H1 (cell line): ENCODE results near the gene JOSD1.

ENCODE experiments used
- BACH1 ChIP-seq: IDR thresholded peaks from 2 replicates; pipeline ENCODE4 v1.6.1; 2012; ENCODE audit warnings: low read length, improper control_type of control experiment
- BRCA1 ChIP-seq: IDR thresholded peaks from 2 replicates; pipeline ENCODE4 v1.6.1; 2012; ENCODE audit warnings: low read depth, low read length, improper control_type of control experiment
- HDAC2 ChIP-seq, 2 experiments: fragments of 300-600 bp in 1 of 2; sonication (generic) in 1 of 2; IDR thresholded peaks; 2 replicates each; pipeline ENCODE4 v1.6.1; 2011 to 2012; ENCODE audit warnings: low read depth in 2 of 2, low read length in 2 of 2, mild to moderate bottlenecking in 2 of 2, moderate library complexity in 2 of 2, borderline replicate concordance in 1 of 2, inconsistent platforms in 1 of 2
- POLR2A ChIP-seq, 2 experiments: IDR thresholded peaks; 1 replicate in 1 of 2; 2 replicates in 1 of 2; pipeline ENCODE4 v1.6.1; 2011; ENCODE audit warnings: low read depth in 2 of 2, low read length in 2 of 2, mild to moderate bottlenecking in 2 of 2; ENCODE audit errors: control extremely low read depth in 1 of 2
- TAF7 ChIP-seq: optimal IDR thresholded peaks from 2 replicates; pipeline ENCODE3; 2011; ENCODE audit warnings: low read depth, mild to moderate bottlenecking, inconsistent platforms, low read length, moderate library complexity, borderline replicate concordance
- TEAD4 ChIP-seq: IDR thresholded peaks from 2 replicates; pipeline ENCODE4 v1.6.1; 2012; ENCODE audit warnings: low read depth, low read length, inconsistent platforms, mixed read lengths
- TF ChIP-seq, protein P1 (sequence below): IDR thresholded peaks from 2 replicates; pipeline ENCODE4 v1.6.1; 2011; ENCODE audit warnings: low read depth, mild to moderate bottlenecking, low read length; ENCODE audit not compliant: insufficient read depth
- TF ChIP-seq, protein P2 (sequence below): IDR thresholded peaks from 2 replicates; pipeline ENCODE4 v1.6.1; 2011; ENCODE audit warnings: low read length, improper control_type of control experiment
- TF ChIP-seq, protein P3 (sequence below), 3 experiments: IDR thresholded peaks; 1 replicate in 2 of 3; 2 replicates in 1 of 3; pipeline versions ENCODE4 v1.5.1 to v1.6.1; 2011; ENCODE audit warnings: low read length in 3 of 3, mild to moderate bottlenecking in 3 of 3, inconsistent platforms in 2 of 3, low read depth in 1 of 3, moderate library complexity in 1 of 3; ENCODE audit not compliant: insufficient read depth in 1 of 3; ENCODE audit errors: control extremely low read depth in 1 of 3

DNA sequence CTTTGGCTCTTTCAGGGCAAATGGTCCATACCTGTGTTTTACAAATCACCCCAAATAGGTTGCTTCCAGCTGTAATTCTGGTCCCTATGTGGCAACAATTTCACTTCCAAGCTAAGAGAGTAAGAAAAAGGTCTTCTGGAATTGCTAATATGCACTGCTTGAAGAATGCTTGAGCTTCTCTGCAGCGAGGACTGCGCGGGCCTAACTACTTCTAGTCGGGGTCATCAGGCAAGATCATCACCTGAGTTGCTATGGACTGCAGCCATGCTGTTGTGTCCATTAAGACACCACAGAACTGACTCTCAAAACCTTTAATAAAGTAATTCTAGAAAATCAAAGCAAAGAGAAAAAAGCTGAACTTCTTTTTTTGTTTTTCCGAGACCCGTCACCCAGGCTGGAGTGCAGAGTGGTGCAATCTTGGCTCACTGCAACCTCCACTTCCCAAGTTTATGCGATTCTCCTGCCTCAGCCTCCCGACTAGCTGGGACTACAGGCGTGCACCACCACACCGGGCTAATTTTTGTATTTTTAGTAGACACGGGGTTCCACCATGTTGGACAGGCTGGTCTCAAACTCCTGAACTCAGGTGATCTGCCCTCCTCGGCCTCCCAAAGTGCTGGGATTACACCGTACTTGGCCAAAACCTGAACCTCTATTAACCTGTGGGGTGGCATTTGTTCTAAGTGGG, 2.2 kb downstream of the JOSD1 start:
- no peak for TF ChIP-seq TAF7
- no peak for TF ChIP-seq TEAD4
- no peak for TF ChIP-seq BRCA1
- no peak for TF ChIP-seq HDAC2 (IDR thresholded peaks at IDR 0.05; ENCODE audit: borderline replicate concordance in 1 of 2, low read depth in 2 of 2, low read length in 2 of 2)
- TF ChIP-seq, protein P1, sequence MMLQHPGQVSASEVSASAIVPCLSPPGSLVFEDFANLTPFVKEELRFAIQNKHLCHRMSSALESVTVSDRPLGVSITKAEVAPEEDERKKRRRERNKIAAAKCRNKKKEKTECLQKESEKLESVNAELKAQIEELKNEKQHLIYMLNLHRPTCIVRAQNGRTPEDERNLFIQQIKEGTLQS, result no peak
- no peak for TF ChIP-seq BACH1
- TF ChIP-seq, protein P2, sequence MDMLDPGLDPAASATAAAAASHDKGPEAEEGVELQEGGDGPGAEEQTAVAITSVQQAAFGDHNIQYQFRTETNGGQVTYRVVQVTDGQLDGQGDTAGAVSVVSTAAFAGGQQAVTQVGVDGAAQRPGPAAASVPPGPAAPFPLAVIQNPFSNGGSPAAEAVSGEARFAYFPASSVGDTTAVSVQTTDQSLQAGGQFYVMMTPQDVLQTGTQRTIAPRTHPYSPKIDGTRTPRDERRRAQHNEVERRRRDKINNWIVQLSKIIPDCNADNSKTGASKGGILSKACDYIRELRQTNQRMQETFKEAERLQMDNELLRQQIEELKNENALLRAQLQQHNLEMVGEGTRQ, result no peak
- TF ChIP-seq, protein P3, sequence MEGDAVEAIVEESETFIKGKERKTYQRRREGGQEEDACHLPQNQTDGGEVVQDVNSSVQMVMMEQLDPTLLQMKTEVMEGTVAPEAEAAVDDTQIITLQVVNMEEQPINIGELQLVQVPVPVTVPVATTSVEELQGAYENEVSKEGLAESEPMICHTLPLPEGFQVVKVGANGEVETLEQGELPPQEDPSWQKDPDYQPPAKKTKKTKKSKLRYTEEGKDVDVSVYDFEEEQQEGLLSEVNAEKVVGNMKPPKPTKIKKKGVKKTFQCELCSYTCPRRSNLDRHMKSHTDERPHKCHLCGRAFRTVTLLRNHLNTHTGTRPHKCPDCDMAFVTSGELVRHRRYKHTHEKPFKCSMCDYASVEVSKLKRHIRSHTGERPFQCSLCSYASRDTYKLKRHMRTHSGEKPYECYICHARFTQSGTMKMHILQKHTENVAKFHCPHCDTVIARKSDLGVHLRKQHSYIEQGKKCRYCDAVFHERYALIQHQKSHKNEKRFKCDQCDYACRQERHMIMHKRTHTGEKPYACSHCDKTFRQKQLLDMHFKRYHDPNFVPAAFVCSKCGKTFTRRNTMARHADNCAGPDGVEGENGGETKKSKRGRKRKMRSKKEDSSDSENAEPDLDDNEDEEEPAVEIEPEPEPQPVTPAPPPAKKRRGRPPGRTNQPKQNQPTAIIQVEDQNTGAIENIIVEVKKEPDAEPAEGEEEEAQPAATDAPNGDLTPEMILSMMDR (IDR thresholded peaks at IDR 0.05; ENCODE audit: control extremely low read depth in 1 of 3, insufficient read depth in 1 of 3, low read depth in 1 of 3, low read length in 3 of 3), result no peak
- no peak for TF ChIP-seq POLR2A (IDR thresholded peaks at IDR 0.05; ENCODE audit: control extremely low read depth in 1 of 2, low read depth in 2 of 2, low read length in 2 of 2)
